Mammary epithelial cell (primary cell): ENCODE data around the gene CEP85L.

Source experiments
- CTCF ChIP-seq, 2 donors: IDR thresholded peaks in 1 of 2; conservative IDR thresholded peaks in 1 of 2; 2 replicates each; pipeline ENCODE4 v1.5.1; 2011 to 2012; ENCODE audit warnings: inconsistent platforms in 2 of 2, low read length in 2 of 2, mild to moderate bottlenecking in 2 of 2, control low read depth in 1 of 2, low read depth in 1 of 2; ENCODE audit not compliant: insufficient read depth in 1 of 2; ENCODE audit errors: extremely low read depth in 1 of 2
- EZH2 ChIP-seq: IDR thresholded peaks from 2 replicates; pipeline ENCODE4 v1.6.1; 2012; ENCODE audit warnings: low read length, inconsistent platforms, borderline replicate concordance

- TF ChIP-seq EZH2 (no peak), CTCF (conservative IDR thresholded peaks at IDR 0.05 in 1 of 2, IDR thresholded peaks at IDR 0.05 in 1 of 2; ENCODE audit: extremely low read depth in 1 of 2, insufficient read depth in 1 of 2, low read depth in 1 of 2, low read length in 2 of 2) (no peak)
Observed at GRCh38 chr6:118621799-118622470, 29.5 kb downstream of the CEP85L start.
